MM.1S (cell line): ENCODE results near the gene PLCB4.

Experiments used
- DNase-seq: peaks from one replicate; pipeline ENCODE4 v3.0.0-alpha.2; 2015
- H2AFZ ChIP-seq: fragments of 300-600 bp; sonication (generic); 2 replicates; pipeline ENCODE4 v1.6.0; 2016; ENCODE audit warnings: antibody characterized with exemption, low read length
- H3F3A ChIP-seq: fragments of 300-600 bp; sonication (generic); 2 replicates; pipeline ENCODE4 v1.6.1; 2016; ENCODE audit warnings: mild to moderate bottlenecking, antibody characterized with exemption, low read length, moderate library complexity, mixed read lengths; ENCODE audit not compliant: insufficient read depth
- H3K27ac ChIP-seq: fragments of 300-600 bp; sonication (generic); 2 replicates; pipeline ENCODE4 v1.5.1; 2016; ENCODE audit warnings: mild to moderate bottlenecking, low read length
- H3K27me3 ChIP-seq: fragments of 300-600 bp; sonication (generic); replicated peaks from 2 replicates; pipeline ENCODE4 v1.6.0; 2016; ENCODE audit warnings: low read length; ENCODE audit not compliant: insufficient read depth
- H3K36me3 ChIP-seq: fragments of 300-600 bp; sonication (generic); replicated peaks from 2 replicates; pipeline ENCODE4 v1.6.1; 2016; ENCODE audit warnings: mild to moderate bottlenecking, low read length, mixed read lengths; ENCODE audit not compliant: insufficient read depth
- H3K4me1 ChIP-seq: fragments of 300-600 bp; sonication (generic); 2 replicates; pipeline ENCODE4 v1.6.1; 2016; ENCODE audit warnings: low read length, mixed read lengths
- H3K4me2 ChIP-seq: fragments of 300-600 bp; sonication (generic); 2 replicates; pipeline ENCODE4 v1.6.0; 2016; ENCODE audit warnings: low read depth, low read length
- H3K4me3 ChIP-seq: fragments of 300-600 bp; sonication (generic); 2 replicates; pipeline ENCODE4 v1.5.1; 2016; ENCODE audit warnings: low read length, mixed read lengths
- H3K79me2 ChIP-seq: fragments of 300-600 bp; sonication (generic); 2 replicates; pipeline ENCODE4 v1.6.1; 2016; ENCODE audit warnings: mixed run types, low read length, mixed read lengths
- H3K9ac ChIP-seq: fragments of 300-600 bp; sonication (generic); 2 replicates; pipeline ENCODE4 v1.6.1; 2016; ENCODE audit warnings: low read length, mixed read lengths
- H3K9me2 ChIP-seq: fragments of 300-600 bp; sonication (generic); replicated peaks from 2 replicates; pipeline ENCODE4 v1.6.1; 2016; ENCODE audit warnings: mild to moderate bottlenecking, low read length, mixed read lengths; ENCODE audit not compliant: insufficient read depth
- H3K9me3 ChIP-seq: fragments of 300-600 bp; sonication (generic); replicated peaks from 2 replicates; pipeline ENCODE4 v1.6.1; 2016; ENCODE audit warnings: mild to moderate bottlenecking, low read length, mixed read lengths; ENCODE audit not compliant: insufficient read depth
- H4K20me1 ChIP-seq: fragments of 300-600 bp; sonication (generic); 2 replicates; pipeline ENCODE4 v1.6.1; 2016; ENCODE audit warnings: mild to moderate bottlenecking, low read length, moderate library complexity, mixed read lengths; ENCODE audit not compliant: insufficient read depth
- EZH2 ChIP-seq: fragments of 300-600 bp; sonication (generic); optimal IDR thresholded peaks from 2 replicates; pipeline ENCODE3; 2017; ENCODE audit warnings: low read depth, mild to moderate bottlenecking, antibody characterized with exemption, low read length, mixed read lengths
- EZH2phosphoT487 ChIP-seq: fragments of 300-600 bp; sonication (generic); IDR thresholded peaks from 2 replicates; pipeline ENCODE4 v1.6.1; 2018; ENCODE audit warnings: antibody characterized with exemption, low read length
- TF ChIP-seq, protein P1 (sequence below): fragments of 300-600 bp; sonication (generic); IDR thresholded peaks from 2 replicates; pipeline ENCODE4 v1.5.1; 2016; ENCODE audit warnings: antibody characterized with exemption, low read length, mixed read lengths

PLCB4 gene

DNA sequence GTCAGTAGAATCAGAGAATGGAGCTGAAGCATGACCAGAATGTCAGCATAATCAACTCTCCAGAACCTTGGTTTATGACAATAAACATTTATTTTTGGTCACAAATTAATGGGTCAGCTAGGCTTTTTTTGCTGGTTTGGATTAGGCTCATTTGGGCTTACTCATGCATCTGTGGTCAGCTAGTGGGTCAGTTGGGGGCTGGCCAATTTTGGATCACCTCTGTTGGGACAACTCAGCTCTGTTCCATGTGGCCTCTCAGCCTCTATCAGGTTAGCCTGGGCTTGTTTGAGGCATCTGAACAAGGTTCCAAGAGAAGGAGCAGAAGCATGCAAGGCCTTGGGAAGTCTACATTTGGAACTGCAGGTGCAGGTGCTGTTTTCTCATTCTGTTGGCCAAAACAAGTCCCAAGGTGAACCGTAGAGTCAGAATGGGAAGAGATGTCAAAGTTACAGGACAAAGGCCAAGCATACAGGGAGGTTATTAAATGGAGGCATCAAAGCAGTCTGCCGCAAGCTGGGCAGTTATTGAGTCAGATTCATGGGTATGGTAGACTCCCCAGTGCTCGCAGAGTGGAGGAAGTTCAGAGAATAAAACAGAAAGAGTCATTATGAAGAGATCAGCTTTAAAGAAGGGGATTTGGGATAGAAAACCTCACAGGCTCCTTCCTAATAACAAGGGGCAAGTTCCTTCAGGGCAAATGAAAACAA is 173.0 kb downstream of the PLCB4 start:
- Histone ChIP-seq H3K36me3 (no peaks in the 10 kb centered on the region), H3K4me2 (no peak overlapping the region), H3K27ac (no peak overlapping the region), H3K4me1 (no peaks in the 10 kb centered on the region), H3K9ac (no peak overlapping the region), H3K79me2 (no peaks in the 10 kb centered on the region), H3K4me3 (no peak overlapping the region), H2AFZ (no peak overlapping the region), H3F3A (no peaks in the 10 kb centered on the region), H3K9me2 (no peaks in the 10 kb centered on the region), H4K20me1 (no peaks in the 10 kb centered on the region), H3K9me3 (no peaks in the 10 kb centered on the region), H3K27me3 (no peaks in the 10 kb centered on the region)
- TF ChIP-seq, protein P1, sequence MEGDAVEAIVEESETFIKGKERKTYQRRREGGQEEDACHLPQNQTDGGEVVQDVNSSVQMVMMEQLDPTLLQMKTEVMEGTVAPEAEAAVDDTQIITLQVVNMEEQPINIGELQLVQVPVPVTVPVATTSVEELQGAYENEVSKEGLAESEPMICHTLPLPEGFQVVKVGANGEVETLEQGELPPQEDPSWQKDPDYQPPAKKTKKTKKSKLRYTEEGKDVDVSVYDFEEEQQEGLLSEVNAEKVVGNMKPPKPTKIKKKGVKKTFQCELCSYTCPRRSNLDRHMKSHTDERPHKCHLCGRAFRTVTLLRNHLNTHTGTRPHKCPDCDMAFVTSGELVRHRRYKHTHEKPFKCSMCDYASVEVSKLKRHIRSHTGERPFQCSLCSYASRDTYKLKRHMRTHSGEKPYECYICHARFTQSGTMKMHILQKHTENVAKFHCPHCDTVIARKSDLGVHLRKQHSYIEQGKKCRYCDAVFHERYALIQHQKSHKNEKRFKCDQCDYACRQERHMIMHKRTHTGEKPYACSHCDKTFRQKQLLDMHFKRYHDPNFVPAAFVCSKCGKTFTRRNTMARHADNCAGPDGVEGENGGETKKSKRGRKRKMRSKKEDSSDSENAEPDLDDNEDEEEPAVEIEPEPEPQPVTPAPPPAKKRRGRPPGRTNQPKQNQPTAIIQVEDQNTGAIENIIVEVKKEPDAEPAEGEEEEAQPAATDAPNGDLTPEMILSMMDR: no peak
- TF ChIP-seq EZH2phosphoT487: no peak
- TF ChIP-seq EZH2: no peak
- DNase-seq: no peak

GRCh38 chr20:9243986-9244385 is 175.1 kb downstream of the PLCB4 start:
- no peak overlapping the region for H3K9ac ChIP-seq
- H3K27me3 ChIP-seq: no peaks in the 10 kb centered on the region
- no peaks in the 10 kb centered on the region for H3K9me3 ChIP-seq
- H3K36me3 ChIP-seq: no peaks in the 10 kb centered on the region
- H3K27ac ChIP-seq: no peak overlapping the region
- no peak overlapping the region for H2AFZ ChIP-seq
- no peaks in the 10 kb centered on the region for H3F3A ChIP-seq
- no peaks in the 10 kb centered on the region for H3K9me2 ChIP-seq
- no peak for DNase-seq
- TF ChIP-seq EZH2phosphoT487: no peak
- TF ChIP-seq, protein P1: no peak
- TF ChIP-seq EZH2: no peak
- H4K20me1 ChIP-seq: no peaks in the 10 kb centered on the region
- no peak overlapping the region for H3K4me3 ChIP-seq
- H3K4me1 ChIP-seq: no peaks in the 10 kb centered on the region
- H3K4me2 ChIP-seq: no peak overlapping the region
- no peaks in the 10 kb centered on the region for H3K79me2 ChIP-seq

- no peak overlapping the region for H3K9ac ChIP-seq
- DNase-seq: no peak
- no peaks in the 10 kb centered on the region for H3K27me3 ChIP-seq
- no peak overlapping the region for H3K4me2 ChIP-seq
- H3K79me2 ChIP-seq: no peaks in the 10 kb centered on the region
- TF ChIP-seq, protein P1: no peak
- no peak for TF ChIP-seq EZH2
- no peak for TF ChIP-seq EZH2phosphoT487
- no peaks in the 10 kb centered on the region for H3K9me2 ChIP-seq
- H3K27ac ChIP-seq: no peak overlapping the region
- H3K4me1 ChIP-seq: no peaks in the 10 kb centered on the region
- no peaks in the 10 kb centered on the region for H4K20me1 ChIP-seq
- no peaks in the 10 kb centered on the region for H3K36me3 ChIP-seq
- no peak overlapping the region for H2AFZ ChIP-seq
- H3K9me3 ChIP-seq: no peaks in the 10 kb centered on the region
- H3F3A ChIP-seq: no peaks in the 10 kb centered on the region
- H3K4me3 ChIP-seq: no peak overlapping the region
Measured at GRCh38 chr20:9244811-9245210, 175.9 kb downstream of the PLCB4 start.
